HuH-7 (cell line): ENCODE results near the gene LMO7.
"Not testable (repeated sequence)": the region's sequence is repeated elsewhere in the genome, so short reads cannot be mapped to it uniquely, and the experiment has no call there.

Experiments used
- DNase-seq: peaks from one replicate; pipeline ENCODE4 v3.0.0; 2011; ENCODE audit warnings: low spot score

Gene LMO7

DNA sequence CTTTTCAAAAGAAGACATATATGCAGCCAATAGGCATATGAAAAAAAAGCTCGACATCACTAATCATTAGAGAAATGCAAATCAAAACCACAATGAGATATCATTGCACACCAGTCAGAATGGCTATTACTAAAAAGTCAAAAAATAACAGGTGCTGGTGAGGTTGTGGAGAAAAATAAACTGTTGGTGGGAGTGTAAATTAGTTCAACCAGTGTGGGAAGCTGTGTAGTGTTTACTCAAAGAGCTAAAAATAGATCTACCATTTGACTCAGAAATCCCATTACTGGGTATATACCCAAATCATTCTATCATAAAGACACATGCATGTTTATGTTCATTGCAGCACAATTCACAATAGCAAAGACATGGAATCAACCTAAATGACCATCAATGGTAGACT lies 106.9 kb downstream of the LMO7 start:
- DNase-seq, result not testable (repeated sequence)

DNA sequence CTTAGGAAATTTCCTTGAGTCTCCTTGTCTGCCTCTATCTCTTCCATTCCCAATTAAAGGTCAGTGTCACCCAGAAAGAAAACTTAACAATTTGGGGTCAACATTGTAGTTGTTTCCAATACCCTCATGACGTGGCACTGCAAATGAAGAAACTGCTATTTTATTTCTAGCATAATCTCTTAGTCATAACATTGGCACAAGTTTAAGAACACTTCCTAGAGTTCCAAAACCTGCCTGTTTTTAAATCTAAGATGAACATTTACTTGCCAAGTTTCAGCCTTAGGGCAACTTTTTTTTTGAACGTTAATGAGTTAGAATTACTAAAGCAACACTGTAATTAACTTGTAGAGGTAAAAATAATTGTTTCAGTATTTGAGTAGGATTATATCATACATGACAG lies 108.0 kb downstream of the LMO7 start:
- DNase-seq, result no peak

DNA sequence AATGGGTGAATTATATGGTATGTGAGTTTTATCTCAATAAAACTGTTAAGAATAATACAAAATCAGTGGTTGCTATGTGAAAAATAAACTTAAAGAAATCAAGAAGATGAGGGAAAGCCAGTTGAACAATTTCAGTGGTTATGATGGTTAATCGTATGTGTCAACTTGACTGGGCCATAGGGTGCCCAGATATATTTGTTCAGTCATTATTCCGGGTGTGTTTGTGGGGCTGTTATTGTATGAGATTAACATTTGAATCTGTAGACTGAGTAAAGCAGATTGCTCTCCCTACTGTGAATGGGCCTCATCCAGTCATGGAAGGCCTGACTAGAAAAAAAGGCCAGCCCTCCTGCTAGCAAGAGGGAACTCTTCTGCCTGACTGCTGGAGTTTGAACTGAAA lies 109.3 kb downstream of the LMO7 start:
- no peak for DNase-seq

DNA sequence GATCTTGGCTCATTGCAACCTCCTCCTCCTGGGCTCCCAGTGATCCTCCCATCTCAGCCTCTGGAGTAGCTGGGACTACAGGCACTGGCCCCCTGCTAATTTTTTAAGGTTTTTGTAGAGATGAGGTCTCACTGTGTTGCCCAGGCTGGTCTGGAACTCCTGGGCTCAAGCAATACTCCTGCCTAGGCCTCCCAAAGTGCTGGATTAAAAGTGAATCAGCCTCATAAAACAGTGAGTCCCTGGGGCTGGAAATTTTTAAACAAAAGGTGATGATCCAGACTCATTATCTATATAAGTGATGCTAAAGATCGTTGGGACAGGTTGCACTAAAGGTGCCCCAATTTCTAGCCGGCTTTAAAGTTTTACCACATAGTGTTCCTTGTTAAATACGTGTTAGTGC lies 112.7 kb downstream of the LMO7 start:
- no peak for DNase-seq

DNA sequence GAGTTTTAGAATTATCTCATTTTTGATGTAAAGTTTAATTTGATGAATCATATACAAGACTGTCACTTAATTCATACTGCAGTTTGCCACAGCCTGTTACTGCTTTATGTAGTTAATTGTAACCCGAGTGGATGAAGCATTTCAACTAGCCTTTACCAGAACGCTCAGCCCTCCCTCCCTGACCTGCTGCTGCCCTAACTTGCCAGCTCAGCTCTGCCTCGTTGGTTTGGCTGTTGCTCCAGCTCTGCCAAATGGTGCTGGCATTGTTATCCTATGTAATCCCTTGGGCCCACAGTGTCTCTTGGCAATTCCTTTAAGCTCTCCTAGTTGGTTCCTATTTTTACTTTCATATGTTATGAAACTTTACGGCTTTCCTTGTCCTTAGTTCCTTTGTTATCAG lies 113.3 kb downstream of the LMO7 start:
- DNase-seq, result no peak

DNA sequence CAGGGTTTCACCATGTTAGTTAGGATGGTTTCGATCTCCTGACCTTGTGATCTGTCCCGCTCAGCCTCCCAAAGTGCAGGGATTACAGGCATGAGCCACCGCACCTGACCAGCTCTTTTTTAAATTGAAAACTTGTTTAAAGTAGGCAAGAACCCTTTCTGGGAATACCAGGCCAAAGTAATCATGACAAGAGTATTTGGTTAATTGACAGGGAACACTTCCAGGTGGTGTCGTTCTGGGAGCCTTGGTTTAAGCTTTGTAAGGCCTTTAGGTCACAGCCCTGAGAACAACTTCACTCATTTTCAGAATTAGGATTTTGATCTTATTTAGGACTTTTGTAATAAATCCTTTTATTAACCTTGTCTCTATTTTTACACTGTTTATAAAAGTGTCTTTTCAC lies 115.2 kb downstream of the LMO7 start:
- DNase-seq, result no peak

DNA sequence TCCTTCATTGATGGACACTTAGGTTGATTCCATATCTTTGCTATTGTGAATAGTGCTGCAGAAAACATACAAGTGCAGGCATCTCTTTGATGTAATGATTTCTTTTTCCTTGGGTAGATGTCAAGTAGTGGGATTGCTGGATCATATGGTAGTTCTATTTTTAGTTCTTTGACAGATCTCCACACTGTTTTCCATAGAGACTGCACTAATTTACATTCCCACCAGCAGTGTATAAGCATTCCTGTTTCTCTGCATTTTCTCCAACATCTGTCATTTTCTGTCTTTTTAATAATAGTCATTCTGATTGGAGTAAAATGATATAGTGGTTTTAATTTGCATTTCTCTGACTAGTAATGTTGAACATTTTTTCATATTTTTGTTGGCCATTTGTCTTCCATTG lies 116.7 kb downstream of the LMO7 start:
- DNase-seq, result no peak

DNA sequence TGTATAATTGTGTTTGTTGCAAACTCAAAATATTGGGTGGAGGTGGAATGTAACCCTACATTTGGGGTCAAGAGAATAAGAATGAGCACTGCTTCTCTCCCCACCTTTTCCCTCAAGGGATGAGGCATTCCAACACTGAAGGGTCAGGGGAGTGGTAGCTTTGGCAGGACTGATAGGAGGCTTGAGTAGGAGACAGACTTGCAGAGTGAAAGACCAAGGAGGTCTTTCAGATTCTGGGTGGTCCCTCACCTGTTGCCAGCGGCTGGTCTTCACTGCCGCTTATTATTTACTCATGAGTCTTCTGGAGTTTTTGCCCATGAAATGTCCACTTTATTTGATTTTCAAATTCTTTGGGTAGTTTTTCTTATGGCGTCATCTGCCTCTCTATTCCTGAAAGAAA lies 118.8 kb downstream of the LMO7 start:
- no peak for DNase-seq

DNA sequence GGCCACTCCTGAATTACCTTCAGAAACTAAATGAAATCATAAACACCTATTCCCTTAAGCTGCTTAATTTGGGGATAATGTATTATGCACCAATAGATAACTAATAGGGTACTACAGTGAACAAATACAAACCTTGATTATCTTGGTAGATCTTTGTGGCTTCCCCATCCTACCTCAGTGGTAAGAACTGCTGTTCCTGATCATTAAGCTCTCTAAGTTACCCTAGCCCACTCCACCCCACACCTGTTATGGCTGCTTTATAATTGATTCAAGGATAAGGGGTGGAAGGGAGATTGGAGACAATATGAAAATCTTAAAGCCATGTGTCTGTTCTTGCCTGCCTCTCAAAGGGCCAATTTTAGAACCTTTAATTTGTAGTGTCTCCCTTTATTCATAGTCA lies 121.2 kb downstream of the LMO7 start:
- DNase-seq, result no peak

DNA sequence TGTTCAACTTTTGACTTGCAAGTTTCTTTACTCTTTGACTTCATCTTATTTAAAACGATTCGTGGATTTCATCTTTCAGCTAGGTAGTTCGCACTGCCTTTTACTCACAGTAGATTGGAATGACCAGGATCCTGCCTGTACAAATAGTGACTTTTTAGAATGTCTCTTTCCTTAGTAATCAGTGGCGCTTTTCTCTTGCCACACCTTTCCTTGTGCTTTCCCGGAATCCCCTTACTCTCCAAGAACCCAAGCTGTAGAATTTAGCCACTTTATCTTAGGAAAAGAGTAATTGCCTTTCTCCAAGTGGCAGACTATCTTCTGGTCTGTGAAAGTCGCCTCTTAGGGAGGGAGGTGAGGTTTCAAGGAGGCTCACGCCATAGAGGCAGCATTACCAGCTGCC lies 123.4 kb downstream of the LMO7 start:
- DNase-seq, result no peak

DNA sequence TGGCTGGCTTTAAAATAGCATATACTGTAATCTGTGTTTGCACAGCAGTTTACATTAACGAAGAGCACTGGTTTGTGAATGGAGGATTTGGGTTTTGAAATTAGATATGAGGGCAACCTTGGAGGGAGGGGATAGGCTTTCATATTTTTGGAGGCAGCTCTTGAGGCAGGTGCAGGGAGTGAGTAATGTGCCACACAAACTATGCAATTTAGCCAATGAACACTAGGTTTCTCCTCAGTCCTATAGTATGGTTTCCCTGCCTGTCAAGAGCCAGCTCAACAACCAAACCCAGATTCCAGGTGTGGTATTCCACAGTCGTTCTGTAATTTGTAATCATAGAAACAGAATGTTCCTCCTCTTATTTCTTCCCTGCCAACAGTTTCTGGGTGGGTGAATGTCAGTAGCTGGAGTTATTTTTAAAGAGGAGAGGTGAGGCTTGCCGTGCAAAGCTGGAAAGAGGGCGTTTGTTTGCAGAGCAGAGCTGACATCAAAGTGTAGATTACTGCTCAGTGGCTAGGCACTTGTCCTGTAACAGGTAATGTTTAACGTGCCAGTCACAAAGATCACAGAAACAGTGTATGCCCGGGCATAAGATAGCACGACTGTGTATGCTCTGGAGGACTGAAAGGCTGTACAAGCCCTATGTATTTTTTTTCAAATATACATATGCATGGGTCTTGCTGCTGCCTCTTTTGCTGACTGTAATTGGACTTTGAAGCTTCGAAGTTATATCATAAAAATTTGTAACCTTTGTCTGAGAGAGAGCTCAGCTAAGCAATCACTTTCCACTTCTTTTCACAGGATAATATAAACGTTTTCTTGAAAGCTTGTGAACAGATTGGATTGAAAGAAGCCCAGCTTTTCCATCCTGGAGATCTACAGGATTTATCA lies 124.2 kb downstream of the LMO7 start:
- peak; percentile 36 for DNase-seq

DNA sequence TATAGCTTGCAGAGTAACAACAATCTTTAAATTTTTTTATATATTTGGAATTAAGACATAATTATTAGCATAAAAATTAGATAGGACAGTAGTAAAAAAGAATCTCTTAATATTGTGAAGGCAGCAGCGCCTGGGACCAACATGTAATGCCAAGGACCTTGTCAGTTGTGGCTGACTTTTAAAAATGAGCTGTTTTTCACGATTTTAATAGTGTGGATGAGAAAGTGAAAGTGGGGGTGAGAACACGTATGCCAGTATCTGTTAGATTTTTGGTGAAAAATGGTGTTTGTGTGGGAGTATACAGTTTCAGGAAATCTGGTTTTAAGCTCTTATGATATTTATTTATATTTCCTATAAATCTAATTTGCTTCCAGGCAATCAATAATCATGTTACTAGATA lies 125.2 kb downstream of the LMO7 start:
- DNase-seq, result no peak

DNA sequence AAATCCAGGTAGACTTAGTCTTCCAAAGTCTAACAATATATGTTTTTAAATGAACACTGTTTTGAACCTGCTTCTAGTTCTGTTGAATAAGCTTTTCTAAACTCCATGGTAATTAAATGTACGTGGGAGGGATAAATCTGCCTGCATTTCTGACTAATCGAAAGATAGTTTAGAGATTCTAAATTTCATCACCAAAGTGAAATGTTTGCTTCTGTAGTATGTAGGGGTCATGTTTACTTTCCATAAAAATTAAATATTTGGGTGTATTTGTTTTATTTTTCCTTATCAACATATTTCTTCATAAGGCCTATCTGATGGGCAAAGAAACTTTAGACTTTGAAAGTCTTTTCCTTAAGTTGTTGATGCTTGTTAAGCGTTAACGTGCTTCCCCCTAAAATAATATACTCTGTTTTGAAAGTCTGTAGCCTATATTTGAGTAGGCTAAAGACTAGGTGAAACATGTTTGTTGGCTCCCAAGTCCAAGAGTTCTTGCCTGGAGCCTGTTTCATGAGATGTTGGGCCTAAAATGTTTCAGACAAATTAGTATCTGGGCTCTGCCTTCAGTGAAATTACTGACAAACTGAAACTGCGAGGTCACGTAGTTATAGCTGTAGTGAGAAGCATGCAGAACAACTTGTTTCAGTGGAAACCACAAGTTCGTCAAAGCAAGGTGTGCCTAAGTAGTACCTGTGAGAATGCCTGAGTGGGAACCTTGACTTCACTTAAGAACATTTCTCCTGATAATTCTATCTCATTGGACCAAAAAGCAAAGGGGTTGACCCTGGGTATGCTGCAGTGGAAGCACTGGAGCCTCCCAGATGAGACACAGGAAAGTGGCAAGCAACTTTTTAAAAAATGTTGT lies 126.2 kb downstream of the LMO7 start:
- DNase-seq, result no peak

DNA sequence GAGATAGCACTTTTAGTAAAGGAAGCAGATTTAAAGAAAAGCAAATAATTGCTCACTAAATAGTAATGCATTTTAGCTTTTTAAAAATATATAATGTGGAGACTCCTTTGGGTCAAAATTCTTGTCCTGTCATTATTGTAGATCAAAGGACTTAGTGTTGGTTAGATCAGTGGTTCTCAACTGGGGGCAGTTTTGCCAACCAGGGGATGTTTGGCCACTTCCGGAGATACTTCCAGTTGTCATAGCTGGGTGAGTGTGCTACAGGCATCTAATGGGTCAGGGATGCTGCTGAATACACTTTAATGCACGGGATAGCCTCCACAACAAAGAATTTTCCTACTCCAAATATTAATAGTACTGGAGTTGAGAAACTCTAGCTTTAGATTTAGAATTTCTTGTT lies 126.8 kb downstream of the LMO7 start:
- no peak for DNase-seq

DNA sequence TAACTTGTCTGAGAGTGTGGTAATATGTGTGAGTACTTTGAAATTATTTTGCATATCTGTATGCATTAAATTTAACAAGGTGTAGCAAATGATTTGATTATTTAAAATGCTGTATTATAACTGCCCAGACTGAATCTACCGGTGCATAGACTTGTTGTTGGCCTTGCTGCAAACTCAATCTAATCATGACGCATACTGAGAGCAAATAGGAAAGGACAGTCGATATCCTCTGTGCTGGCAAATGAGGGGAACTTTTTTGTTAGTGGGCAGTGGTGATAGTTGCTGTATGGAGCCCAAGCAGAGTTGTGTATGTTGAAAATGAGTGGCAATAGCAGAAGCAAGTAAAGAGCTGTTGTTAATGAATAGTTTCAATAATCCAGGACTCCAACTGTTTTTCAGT lies 127.4 kb downstream of the LMO7 start:
- no peak for DNase-seq

DNA sequence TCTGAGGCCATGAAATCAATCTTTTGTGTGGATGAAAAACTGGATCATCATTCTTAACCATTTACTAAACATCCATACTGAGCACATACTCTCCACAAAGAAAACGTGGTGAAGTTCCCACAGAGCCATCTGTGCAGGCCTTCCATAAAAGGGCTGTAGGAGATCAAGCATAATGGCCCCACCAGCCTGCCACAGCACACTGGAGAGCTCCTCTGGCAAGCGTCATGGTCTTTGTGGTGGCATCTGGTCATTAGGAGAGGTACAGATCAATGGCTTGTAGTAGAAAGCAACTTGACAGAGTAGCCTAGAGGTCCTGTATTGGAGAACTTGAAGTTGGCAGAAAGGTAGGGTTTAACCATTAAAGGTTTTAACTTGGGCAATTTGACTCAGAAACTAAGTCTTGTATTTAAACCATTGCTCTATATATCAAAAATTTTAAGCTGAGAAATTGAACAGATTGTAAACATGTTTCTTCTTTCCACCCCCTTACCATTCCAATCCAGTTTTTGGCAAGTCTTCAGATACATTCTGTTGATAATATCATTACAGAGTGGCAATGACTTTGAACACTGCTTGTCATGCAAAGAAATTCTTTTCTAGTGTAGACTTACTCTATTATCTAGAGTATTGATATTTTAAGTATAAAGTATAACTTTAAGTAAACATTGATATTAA lies 128.3 kb downstream of the LMO7 start:
- no peak for DNase-seq

DNA sequence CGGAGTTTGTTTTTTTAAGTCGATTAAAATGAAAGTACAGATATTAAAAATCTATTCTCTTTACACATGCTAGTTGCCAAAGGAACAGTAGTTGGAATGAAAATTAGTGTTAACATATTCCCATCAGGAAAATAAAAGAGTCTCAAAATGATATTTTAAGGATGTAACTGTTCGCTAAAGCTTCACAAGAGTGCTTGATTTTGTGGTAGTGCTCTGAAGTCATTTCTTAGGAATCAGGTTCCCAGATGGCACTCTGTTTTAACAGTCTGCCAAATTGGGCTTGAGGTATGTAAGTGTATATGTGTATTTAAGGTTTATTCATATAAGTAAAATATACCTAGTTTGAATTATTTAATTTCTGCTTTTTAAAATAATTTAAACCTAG lies 128.8 kb downstream of the LMO7 start:
- no peak for DNase-seq

DNA sequence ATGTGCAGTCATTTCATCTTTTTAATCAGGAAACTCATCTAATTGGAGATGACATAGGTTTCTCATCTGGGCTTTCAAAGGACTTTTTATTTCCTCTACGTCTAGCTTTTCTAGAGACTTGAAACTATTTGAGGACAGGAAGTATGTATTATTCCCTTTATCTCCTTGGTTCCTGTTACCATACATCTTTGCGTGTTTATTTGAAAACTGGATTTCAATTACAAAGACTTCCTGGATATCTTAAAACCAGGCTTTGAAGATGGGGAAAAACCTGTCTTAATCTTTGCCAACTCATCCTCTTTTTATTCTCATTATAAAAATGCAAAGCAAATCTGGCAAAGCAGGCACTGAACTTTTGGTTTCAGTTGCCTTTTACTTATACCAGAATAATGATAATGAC lies 130.5 kb downstream of the LMO7 start:
- DNase-seq, result no peak

DNA sequence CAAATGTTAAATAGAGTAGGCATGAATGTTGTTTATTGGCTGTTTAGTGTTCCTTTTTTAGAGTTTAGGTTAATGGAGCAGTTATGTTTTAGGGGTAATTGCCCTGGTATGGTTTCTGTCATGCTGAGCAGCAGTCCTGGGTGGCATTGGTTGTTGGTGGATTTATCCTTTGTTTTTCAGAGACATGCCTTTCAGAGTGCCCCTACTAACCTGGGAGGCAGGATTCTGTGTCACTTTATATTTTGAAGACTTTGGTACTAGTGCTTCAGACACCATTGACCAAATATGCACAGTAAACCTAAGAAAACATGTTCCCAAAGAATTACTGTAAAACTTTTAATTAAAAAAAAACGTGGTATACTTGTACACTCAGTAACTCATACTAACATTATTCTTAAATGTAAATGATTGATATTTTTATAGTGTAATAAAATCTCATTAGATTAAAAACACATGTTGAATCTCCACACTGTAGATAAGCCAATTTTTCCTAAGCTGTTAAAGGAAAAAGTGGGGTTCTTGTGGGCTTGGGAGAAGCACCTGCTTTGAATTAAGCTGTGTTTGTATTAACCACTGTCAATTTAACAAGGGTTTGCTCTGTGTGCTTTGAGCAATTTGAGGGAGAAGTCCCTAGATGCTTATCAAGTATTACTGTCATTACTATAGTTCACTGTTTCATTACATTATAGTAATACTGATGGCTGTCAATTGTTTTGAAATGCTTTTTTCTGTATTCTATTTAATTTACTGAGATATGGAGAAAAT lies 133.2 kb downstream of the LMO7 start:
- DNase-seq, result no peak

DNA sequence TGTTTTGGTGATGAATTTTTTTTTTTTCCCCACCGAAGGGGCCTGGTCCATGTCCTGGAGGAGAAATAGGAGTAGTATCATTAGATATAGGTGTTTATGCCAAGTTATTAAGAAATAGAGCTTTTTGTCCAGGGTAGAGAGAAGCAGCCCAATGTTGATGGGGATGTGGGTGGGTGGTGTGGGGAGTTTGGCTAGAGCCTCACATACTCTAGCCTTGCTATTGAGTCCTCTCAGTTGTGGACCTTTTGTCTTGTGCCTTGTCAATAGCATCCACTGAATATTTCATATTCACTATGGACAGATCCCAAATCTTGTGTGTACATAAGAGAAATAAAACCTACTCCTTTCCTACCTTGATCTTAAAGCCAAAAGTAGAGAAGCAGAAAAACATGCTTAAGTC lies 134.0 kb downstream of the LMO7 start:
- DNase-seq, result no peak

DNA sequence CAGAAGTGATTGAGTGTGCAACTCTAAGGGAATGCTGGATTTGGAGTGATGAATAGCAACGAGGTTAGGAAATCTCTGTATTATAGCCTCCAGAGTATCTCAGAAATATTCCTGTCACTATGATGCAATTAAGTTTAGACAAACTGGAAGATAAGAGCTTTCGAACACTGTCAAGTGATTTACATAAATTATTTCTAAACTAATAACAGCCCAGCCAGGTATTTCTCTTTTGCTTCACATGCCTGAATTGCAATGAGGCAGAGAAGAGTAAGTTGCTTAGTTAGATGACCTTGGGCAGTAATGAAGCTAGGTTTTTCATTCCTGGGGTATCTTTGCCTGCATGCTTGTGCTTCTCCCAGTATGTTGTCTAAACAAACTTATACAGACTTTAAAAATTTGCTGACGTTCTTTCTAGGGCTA lies 134.5 kb downstream of the LMO7 start:
- DNase-seq, result no peak

DNA sequence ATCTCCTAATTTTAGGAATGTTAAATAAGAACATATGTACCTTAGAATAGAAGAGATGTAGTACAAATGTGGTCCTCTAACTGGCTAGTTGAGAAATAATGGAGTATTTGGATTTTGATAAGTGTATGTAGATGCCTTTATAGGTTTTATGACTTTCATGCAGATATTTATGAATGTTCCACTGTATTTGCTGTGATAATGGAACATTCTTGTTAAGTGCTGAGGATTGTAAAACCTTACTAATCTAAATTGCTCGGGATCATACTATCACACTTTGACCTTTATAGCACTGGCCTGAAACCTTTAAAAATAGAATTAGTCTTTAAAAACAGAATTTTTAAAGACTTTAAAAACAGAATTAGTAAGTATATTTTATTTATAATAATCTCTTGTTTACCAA lies 135.1 kb downstream of the LMO7 start:
- DNase-seq, result no peak
